ENCODE measurements around the gene COG6.

COG6 gene

DNA sequence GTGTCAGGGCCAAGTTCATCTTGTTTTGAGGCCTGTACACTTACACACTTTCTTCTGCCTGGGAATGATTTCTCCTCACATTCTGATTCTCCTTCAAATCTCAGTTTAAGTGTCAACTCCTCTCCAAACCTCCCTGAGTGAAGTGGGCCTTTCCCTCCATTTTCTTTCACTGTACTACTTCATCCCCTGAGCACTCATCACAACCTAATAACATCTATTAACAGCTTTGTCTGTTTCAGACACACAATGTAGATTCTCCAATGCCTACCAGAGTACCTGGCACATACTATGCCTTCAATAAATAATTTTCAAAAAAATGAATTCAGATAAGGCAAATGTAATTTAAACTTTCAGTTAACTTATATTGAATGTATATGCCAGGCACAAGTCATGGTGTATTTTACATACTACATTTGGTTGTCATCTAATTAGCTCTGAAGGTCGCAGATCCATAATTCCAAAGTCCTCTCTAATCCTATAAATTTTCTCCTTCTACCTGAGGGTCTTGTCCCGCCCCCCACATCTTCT is 357 bp upstream of the COG6 start:
- H3K27ac ChIP-seq, result peak overlapping the region; percentile 63
- TF ChIP-seq, protein P1, sequence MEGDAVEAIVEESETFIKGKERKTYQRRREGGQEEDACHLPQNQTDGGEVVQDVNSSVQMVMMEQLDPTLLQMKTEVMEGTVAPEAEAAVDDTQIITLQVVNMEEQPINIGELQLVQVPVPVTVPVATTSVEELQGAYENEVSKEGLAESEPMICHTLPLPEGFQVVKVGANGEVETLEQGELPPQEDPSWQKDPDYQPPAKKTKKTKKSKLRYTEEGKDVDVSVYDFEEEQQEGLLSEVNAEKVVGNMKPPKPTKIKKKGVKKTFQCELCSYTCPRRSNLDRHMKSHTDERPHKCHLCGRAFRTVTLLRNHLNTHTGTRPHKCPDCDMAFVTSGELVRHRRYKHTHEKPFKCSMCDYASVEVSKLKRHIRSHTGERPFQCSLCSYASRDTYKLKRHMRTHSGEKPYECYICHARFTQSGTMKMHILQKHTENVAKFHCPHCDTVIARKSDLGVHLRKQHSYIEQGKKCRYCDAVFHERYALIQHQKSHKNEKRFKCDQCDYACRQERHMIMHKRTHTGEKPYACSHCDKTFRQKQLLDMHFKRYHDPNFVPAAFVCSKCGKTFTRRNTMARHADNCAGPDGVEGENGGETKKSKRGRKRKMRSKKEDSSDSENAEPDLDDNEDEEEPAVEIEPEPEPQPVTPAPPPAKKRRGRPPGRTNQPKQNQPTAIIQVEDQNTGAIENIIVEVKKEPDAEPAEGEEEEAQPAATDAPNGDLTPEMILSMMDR (conservative IDR thresholded peaks at IDR 0.05), result no peak

DNA sequence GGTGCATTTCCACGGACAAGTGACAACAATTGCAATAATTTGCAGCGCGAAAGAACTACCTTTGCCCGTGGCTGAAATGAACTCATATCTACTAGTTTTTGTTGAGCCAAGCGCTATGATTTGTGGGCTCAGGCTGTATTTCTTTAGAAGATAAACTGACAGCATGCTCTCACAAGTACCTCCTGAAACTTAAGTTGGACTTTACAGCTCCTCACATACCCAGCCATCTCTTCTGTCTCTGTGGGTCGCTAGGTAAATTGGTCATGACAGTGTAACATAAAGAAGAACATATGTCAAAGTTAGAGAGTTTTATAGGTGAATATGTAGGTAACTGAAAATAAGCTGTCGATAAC is 839 bp downstream of the COG6 start:
- TF ChIP-seq, protein P1 (conservative IDR thresholded peaks at IDR 0.05), result no peak
- H3K27ac ChIP-seq, result peak overlapping the region; percentile 63

- TF ChIP-seq, protein P1 (conservative IDR thresholded peaks at IDR 0.05), result no peak
- no peak overlapping the region for H3K27ac ChIP-seq
These were observed 8.0 kb downstream of the COG6 start for GRCh38 chr13:39663508-39663907.

DNA sequence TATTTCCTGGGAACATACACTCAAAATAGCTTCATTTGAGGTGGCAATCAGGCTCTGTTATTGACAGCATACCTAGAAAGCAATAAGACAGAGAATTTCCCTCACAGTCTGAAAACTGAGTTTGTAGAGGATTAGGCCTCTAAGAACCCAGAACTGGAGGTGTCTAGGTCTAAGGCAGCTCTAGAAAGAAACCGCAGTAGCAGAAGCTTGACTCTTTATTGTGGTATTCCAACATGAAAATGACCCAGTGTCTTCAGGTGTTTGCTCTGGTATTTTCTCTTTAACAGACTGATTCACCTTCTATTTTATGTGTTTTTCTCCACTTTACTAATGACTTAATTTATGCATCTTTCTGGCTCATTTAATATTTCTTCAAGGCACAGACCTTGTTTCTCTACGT is 8.5 kb downstream of the COG6 start:
- TF ChIP-seq, protein P1 (conservative IDR thresholded peaks at IDR 0.05), result no peak
- no peak overlapping the region for H3K27ac ChIP-seq

DNA sequence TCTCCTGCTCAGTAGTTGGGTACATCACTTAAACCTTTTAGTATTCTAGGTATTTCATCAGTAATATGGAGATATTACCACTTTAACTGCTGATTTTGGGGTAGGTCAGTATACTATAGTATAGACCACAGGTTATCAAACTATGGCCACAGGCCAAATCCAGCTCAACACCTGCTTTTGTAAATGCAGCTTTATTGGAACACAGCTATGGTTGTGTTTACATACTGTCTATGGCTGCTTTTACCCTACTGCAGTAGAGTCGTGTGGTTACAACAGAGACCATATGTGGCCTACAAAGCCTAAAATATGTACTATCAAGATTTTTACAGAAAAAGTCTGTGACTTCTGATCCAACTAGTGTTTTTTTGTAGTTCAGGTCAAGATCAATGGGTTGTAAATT is 10.3 kb downstream of the COG6 start:
- TF ChIP-seq, protein P1 (conservative IDR thresholded peaks at IDR 0.05), result no peak
- H3K27ac ChIP-seq, result no peak overlapping the region

GRCh38 chr13:39670445-39670844 is 15.0 kb downstream of the COG6 start:
- H3K27ac ChIP-seq, result no peak overlapping the region
- TF ChIP-seq, protein P1 (conservative IDR thresholded peaks at IDR 0.05), result no peak

DNA sequence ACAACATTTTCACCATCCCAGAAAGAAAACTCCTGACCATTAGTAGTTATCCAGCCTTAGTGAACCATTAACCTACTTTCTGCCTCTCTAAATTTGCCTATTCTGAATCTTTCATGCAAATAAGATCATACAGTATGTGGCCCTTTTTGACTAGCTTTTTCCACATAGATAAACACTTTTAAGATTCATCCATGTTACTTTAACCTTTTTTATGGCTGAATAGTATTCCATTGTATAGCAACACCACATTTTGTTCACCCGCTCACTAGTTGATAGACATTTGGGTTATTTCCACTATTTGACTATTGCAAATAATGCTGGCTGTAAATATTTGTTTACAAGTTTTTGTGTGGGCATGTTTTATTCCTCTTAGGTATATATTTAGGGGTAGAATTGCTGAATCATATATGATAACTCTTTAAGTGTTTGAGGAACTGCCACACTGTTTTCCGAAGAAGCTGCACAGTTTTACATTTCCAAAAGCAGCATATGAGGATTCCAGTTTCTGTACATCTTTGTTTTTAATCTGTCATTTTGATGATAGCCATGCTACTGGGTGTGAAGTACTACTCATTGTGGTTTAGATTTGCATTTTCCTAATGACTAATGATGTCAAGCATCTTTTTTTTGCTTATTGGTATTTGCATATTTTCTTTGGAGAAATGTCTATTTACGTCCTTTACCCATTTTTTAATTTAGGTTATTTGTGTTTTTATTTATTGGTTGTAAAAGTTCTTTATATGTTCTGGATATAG is 17.1 kb downstream of the COG6 start:
- TF ChIP-seq, protein P1 (conservative IDR thresholded peaks at IDR 0.05), result no peak
- no peak overlapping the region for H3K27ac ChIP-seq

Measured in VCaP (cell line).